GM21381 (cell line): Measurements from ENCODE around the gene PTGIR.

Experiments
- ATAC-seq: cut with Tn5 transposase; IDR thresholded peaks from one replicate; pipeline ENCODE4 v1.9.1; 2021; ENCODE audit warnings: mild to moderate bottlenecking, moderate library complexity; ENCODE audit not compliant: unreplicated experiment

The PTGIR gene

GRCh38 chr19:46624958-46625661, at the start of gene PTGIR:
Gene PTGIR (minus strand): TSS chr19:46625089. CDS start chr19:46624225, 864 bp downstream.
- no peak for ATAC-seq

GRCh38 chr19:46670813-46671212, 45.9 kb upstream of the PTGIR start:
- no peak for ATAC-seq

GRCh38 chr19:46668662-46669061, 43.8 kb upstream of the PTGIR start:
- no peak for ATAC-seq

GRCh38 chr19:46665072-46665471, 40.2 kb upstream of the PTGIR start:
- ATAC-seq, result no peak

GRCh38 chr19:46661735-46662592, 37.1 kb upstream of the PTGIR start:
- no peak for ATAC-seq

- ATAC-seq, result peak; percentile 90
These were observed 36.3 kb upstream of the PTGIR start, which contains the start of gene DACT3 for GRCh38 chr19:46661020-46661731. Gene DACT3 (minus strand): TSS chr19:46661182. CDS start chr19:46661064, 118 bp downstream.

GRCh38 chr19:46660551-46661019, 35.7 kb upstream of the PTGIR start:
- peak; percentile 4 for ATAC-seq

- ATAC-seq, result no peak
These were observed 35.2 kb upstream of the PTGIR start for GRCh38 chr19:46660008-46660517.

GRCh38 chr19:46659151-46660007, 34.5 kb upstream of the PTGIR start:
- ATAC-seq, result no peak

- ATAC-seq, result no peak
These were observed 31.7 kb upstream of the PTGIR start for GRCh38 chr19:46656541-46656940.

GRCh38 chr19:46654621-46655152, 29.8 kb upstream of the PTGIR start:
- no peak for ATAC-seq

GRCh38 chr19:46650445-46650844, 25.6 kb upstream of the PTGIR start:
- no peak for ATAC-seq

GRCh38 chr19:46648961-46649960, 24.4 kb upstream of the PTGIR start:
- no peak for ATAC-seq

GRCh38 chr19:46648060-46648960, 23.4 kb upstream of the PTGIR start:
- ATAC-seq, result no peak

GRCh38 chr19:46646402-46646801, 21.5 kb upstream of the PTGIR start:
- no peak for ATAC-seq

GRCh38 chr19:46644720-46645119, 19.8 kb upstream of the PTGIR start:
- no peak for ATAC-seq

GRCh38 chr19:46640656-46641055, 15.8 kb upstream of the PTGIR start:
- no peak for ATAC-seq
